Measurements from ENCODE around the gene POU3F3.

- TF ChIP-seq CTCF (IDR thresholded peaks at IDR 0.05) (no peak), POLR2A (IDR thresholded peaks at IDR 0.05) (no peak), EP300 (IDR thresholded peaks at IDR 0.05) (no peak)
Observed at GRCh38 chr2:104840156-104840555, 13.8 kb upstream of the POU3F3 start.
